ENCODE results near the gene GIMAP2. TPM values are rescaled to one million over a fixed set of nuclear protein-coding genes. Genes with fewer than 3 reads are reported as not detected.
A peak's percentile ranks its signal among the peaks of the same experiment; 100 is the strongest.
"Not testable (repeated sequence)": the region's sequence is repeated elsewhere in the genome, so short reads cannot be mapped to it uniquely, and the experiment has no call there.

The GIMAP2 gene
- total RNA-seq, 3 donors from 2014 or later, result 8.1 to 8.6 (median 8.3) TPM

- Histone ChIP-seq H3K9me3 (no peaks in the 10 kb centered on the region), H3K4me1 (ENCODE audit: low read depth) (no peaks in the 10 kb centered on the region), H3K4me3 (no peak overlapping the region), H3K36me3 (ENCODE audit: low read depth) (no peaks in the 10 kb centered on the region)
- intact Hi-C loops (cut with DNase I, micrococcal nuclease), result no loop called here
- DNase-seq (no peak), ATAC-seq (no peak)
- TF ChIP-seq, protein P1, sequence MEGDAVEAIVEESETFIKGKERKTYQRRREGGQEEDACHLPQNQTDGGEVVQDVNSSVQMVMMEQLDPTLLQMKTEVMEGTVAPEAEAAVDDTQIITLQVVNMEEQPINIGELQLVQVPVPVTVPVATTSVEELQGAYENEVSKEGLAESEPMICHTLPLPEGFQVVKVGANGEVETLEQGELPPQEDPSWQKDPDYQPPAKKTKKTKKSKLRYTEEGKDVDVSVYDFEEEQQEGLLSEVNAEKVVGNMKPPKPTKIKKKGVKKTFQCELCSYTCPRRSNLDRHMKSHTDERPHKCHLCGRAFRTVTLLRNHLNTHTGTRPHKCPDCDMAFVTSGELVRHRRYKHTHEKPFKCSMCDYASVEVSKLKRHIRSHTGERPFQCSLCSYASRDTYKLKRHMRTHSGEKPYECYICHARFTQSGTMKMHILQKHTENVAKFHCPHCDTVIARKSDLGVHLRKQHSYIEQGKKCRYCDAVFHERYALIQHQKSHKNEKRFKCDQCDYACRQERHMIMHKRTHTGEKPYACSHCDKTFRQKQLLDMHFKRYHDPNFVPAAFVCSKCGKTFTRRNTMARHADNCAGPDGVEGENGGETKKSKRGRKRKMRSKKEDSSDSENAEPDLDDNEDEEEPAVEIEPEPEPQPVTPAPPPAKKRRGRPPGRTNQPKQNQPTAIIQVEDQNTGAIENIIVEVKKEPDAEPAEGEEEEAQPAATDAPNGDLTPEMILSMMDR (IDR thresholded peaks at IDR 0.05), result no peak
These were observed 16.5 kb upstream of the GIMAP2 start for GRCh38 chr7:150668977-150669376.

DNA sequence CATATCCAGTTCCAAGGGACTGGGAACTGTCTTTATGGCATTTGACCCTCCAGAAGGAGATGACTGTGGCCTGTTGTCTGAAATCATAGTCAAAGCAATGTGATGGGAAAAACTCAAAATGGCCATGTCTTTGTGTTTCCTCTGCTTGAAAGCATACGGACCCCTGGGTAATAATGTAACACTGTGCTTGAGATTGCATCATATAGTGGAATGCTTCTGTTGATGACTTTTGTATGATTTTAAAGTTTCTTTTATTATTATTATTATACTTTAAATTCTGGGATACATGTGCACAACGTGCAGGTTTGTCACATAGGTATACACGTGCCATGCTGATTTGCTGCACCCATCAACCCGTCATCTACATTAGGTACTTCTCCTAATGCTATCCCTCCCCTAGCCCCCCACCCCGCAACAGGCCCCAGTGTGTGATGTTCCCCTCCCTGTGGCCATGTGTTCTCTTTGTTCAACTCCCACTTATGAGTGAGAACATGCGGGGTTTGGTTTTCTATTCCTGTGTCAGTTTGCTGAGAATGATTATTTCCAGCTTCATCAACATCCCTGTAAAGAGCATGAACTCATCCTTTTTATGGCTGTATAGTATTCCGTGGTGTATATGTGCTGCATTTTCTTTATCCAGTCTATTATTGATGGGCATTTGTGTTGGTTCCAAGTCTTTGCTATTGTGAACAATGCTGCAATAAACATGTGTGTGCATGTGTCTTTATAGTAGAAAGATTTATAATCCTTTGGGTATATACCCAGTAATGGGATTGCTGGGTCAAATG, 13.5 kb upstream of the GIMAP2 start:
- H3K4me1 ChIP-seq (ENCODE audit: low read depth); H3K9me3 ChIP-seq; ATAC-seq; DNase-seq; intact Hi-C loops (cut with DNase I, micrococcal nuclease); H3K4me3 ChIP-seq; H3K36me3 ChIP-seq (ENCODE audit: low read depth): not testable (repeated sequence)

DNA sequence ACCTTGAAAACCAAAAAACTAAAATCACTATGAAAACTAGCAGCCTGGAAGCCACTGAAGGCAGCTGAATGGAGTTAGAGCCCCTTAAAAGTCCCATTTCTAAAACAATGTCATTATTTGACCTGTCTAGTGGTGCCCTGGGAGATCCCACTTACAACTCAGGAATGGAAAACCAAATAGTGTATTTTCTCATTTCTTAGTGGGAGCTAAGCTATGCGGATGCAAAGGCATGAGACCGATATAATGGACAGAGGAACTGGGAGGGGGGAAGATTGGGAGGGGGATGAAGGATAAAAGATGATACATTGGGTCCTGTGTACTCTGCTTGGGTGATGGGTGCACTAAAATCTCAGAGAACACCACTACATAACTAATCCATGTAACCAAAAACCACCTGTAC, 9.8 kb upstream of the GIMAP2 start:
- Histone ChIP-seq H3K36me3 (ENCODE audit: low read depth) (no peaks in the 10 kb centered on the region), H3K9me3 (no peaks in the 10 kb centered on the region), H3K4me3 (no peak overlapping the region), H3K4me1 (ENCODE audit: low read depth) (no peaks in the 10 kb centered on the region)
- DNase-seq, result no peak
- TF ChIP-seq, protein P1 (IDR thresholded peaks at IDR 0.05), result no peak
- intact Hi-C loops (cut with DNase I, micrococcal nuclease), result no loop called here
- ATAC-seq, result no peak

- intact Hi-C loops (cut with DNase I, micrococcal nuclease); H3K4me1 ChIP-seq (ENCODE audit: low read depth); H3K36me3 ChIP-seq (ENCODE audit: low read depth); DNase-seq; H3K4me3 ChIP-seq; H3K9me3 ChIP-seq; ATAC-seq: not testable (repeated sequence)
These were observed 9.2 kb upstream of the GIMAP2 start for GRCh38 chr7:150676276-150676675.

GRCh38 chr7:150676854-150677253, 8.7 kb upstream of the GIMAP2 start:
- DNase-seq; H3K9me3 ChIP-seq; intact Hi-C loops (cut with DNase I, micrococcal nuclease); H3K4me1 ChIP-seq (ENCODE audit: low read depth); H3K4me3 ChIP-seq; H3K36me3 ChIP-seq (ENCODE audit: low read depth): not testable (repeated sequence)
- peak; percentile 56 for ATAC-seq

DNA sequence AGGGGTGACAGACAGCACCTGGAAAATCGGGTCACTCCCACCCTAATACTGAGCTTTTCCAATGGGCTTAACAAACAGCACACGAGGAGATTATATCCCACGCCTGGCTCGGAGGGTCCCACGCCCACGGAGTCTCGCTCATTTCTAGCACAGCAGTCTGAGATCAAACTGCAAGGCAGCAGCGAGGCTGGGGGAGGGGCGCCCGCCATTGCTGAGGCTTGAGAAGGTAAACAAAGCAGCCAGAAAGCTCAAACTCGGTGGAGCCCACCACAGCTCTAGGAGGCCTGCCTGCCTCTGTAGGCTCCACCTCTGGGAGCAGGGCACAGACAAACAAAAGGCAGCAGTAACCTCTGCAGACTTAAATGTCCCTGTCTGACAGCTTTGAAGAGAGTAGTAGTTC, 6.9 kb upstream of the GIMAP2 start:
- H3K4me3 ChIP-seq; intact Hi-C loops (cut with DNase I, micrococcal nuclease): not testable (repeated sequence)

GRCh38 chr7:150680364-150680763, 5.1 kb upstream of the GIMAP2 start:
- DNase-seq; H3K9me3 ChIP-seq; H3K4me1 ChIP-seq (ENCODE audit: low read depth); intact Hi-C loops (cut with DNase I, micrococcal nuclease); H3K4me3 ChIP-seq; H3K36me3 ChIP-seq (ENCODE audit: low read depth); ATAC-seq: not testable (repeated sequence)

More for the DNA sequence above, 6.9 kb upstream of the GIMAP2 start:
- peak in 1 of 3 donors; percentile 46 for DNase-seq
- not testable (repeated sequence) for ATAC-seq; H3K9me3 ChIP-seq; H3K36me3 ChIP-seq (ENCODE audit: low read depth); H3K4me1 ChIP-seq (ENCODE audit: low read depth)

- H3K4me1 ChIP-seq (ENCODE audit: low read depth), result peaks cover 3% of the 10 kb centered on the region
- ATAC-seq, result peak; percentile 51
- intact Hi-C loops (cut with DNase I, micrococcal nuclease), result no loop called here
- no peaks in the 10 kb centered on the region for H3K36me3 ChIP-seq (ENCODE audit: low read depth)
- DNase-seq, result no peak
- peak overlapping the region; percentile 31 for H3K4me3 ChIP-seq
- TF ChIP-seq, protein P1 (IDR thresholded peaks at IDR 0.05), result no peak
- H3K9me3 ChIP-seq, result no peaks in the 10 kb centered on the region
These were observed 625 bp downstream of the GIMAP2 start for GRCh38 chr7:150686030-150686631.

Data from mucosa of descending colon (tissue), 3 donors.